Measurements from ENCODE around the gene PTGDR. TPM values are rescaled to one million over a fixed set of nuclear protein-coding genes. Genes with fewer than 3 reads are reported as not detected.

The PTGDR gene
- total RNA-seq, 1 donor from 2014 or later, result not detected

DNA sequence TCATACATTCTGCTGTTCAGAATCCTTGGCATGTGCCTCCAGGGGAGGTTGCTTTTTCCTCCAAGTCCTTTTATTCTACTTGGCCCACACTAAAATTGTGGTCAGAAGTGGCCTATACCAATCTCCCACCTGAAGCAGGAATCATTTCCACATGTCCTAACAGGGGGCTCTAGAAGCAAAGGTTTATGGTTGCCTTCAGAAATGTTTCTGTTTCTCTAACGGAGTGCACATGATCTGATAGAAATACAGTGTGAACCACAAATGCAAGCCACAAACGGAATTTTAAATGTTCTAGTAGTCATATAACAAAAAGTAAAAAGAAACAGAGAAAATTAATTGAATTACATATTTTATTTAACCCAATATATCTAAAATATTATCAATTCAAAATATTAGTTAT is 50.6 kb downstream of the PTGDR start:
- intact Hi-C loops (cut with micrococcal nuclease), result loop anchor here (1.0 to 10.0 kb wide), 4 partner anchors 9 to 877 kb away; partner anchors contain the start of gene ERO1A
- DNase-seq (ENCODE audit: low spot score), result no peak
- H3K27ac Mint-ChIP-seq, result peak overlapping the region; percentile 85
- H3K27me3 Mint-ChIP-seq (ENCODE audit: insufficient read depth), result peaks cover 1% of the 10 kb centered on the region
- H3K4me3 Mint-ChIP-seq, result peak overlapping the region; percentile 98
- H3K4me1 Mint-ChIP-seq (ENCODE audit: low read depth), result peaks cover 69% of the 10 kb centered on the region
- H3K9me3 Mint-ChIP-seq, result peaks cover 17% of the 10 kb centered on the region
- H3K36me3 Mint-ChIP-seq (ENCODE audit: low read depth), result peaks cover 79% of the 10 kb centered on the region

DNA sequence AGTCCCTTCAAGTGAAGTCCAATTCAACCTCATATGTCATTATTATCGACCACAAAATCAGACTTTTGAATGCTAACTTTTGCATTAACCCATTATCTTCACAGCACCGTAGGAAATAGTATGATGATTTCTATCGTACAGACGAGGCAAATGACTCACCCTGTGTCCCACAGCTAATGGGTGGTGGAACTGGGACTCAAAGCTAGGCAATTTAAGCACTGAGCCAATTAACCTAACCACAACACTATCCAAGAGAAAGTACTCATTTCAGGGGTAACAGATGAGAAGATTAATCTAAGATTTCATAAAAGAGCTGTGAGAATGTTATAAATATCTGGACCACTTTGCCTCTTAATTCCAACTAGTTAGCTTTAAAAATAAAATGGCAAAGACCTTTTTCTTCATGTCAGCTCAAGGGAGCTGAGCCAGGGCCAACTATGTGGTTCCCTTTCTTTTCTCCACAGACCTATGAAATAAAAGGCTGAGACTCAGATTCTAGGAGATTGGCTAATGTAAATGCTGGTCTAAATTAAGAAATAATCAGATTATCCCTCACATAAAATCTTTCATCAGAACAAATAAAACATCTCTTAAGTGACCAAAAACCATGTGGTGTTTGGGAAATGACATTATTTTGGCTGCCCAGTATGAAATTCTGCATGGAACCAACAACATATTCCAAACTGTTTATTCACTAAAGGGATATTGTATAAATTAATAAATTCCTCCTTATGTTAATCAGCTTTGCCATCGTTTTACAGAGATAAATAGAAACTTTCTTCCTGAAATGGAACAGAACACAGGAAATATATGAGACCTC is 51.5 kb downstream of the PTGDR start:
- Mint-ChIP-seq H3K4me3 (peak overlapping the region; percentile 87), H3K27ac (peak overlapping the region; percentile 85), H3K36me3 (ENCODE audit: low read depth) (peaks cover 82% of the 10 kb centered on the region), H3K4me1 (ENCODE audit: low read depth) (peaks cover 69% of the 10 kb centered on the region), H3K27me3 (ENCODE audit: insufficient read depth) (peaks cover 1% of the 10 kb centered on the region), H3K9me3 (peaks cover 18% of the 10 kb centered on the region)
- DNase-seq (ENCODE audit: low spot score), result no peak
- intact Hi-C loops (cut with micrococcal nuclease), result loop anchor here (1.0 to 10.0 kb wide), 4 partner anchors 8 to 876 kb away; partner anchors contain the start of gene ERO1A

DNA sequence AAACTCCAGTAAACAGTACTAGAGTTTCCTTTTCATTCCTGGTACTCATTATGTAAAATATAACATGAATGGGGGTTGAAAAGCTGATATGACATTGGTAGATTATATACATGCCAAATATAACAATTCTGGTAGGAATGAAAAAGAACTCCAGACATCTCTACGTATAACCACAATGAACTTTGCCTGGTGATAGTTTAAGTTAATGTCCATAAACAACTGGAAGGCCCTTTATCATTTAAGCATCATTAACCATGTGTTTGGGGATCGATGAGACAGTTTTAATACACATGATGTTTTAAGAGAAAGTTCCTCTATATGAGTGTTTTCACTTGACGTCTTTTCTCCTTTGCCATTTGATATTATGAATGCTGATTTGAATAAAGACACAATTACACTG is 52.4 kb downstream of the PTGDR start:
- intact Hi-C loops (cut with micrococcal nuclease), result loop anchor here (5.0 to 10.0 kb wide), 4 partner anchors 375 to 1593 kb away; partner anchors contain the start of gene ERO1A
- Mint-ChIP-seq H3K36me3 (ENCODE audit: low read depth) (peaks cover 81% of the 10 kb centered on the region), H3K27me3 (ENCODE audit: insufficient read depth) (peaks cover 1% of the 10 kb centered on the region), H3K9me3 (peaks cover 18% of the 10 kb centered on the region), H3K4me1 (ENCODE audit: low read depth) (peaks cover 78% of the 10 kb centered on the region), H3K4me3 (peak overlapping the region; percentile 87), H3K27ac (peak overlapping the region; percentile 67)
- no peak for DNase-seq (ENCODE audit: low spot score)

DNA sequence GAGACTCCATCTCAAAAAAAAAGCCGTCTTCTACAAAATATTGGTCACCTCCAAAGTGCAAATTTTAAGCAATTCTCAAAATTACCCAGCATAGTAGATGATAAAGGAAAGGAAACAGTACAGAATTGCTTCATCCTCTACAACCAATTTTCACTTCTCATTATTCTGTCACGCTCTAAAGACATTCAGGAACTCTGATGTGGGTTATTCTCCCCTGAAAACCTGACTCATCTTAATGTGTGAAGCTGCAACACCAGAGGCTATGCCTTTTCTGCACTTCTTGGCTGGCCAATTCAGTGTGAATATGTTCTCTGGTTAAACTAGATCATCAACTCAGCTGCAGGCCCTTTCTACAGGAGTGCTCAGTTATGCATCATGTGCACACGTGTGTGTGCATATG is 57.6 kb downstream of the PTGDR start:
- H3K27me3 Mint-ChIP-seq (ENCODE audit: insufficient read depth), result no peaks in the 10 kb centered on the region
- peaks cover 18% of the 10 kb centered on the region for H3K9me3 Mint-ChIP-seq
- peak; percentile 52 for DNase-seq (ENCODE audit: low spot score)
- peak overlapping the region; percentile 77 for H3K4me3 Mint-ChIP-seq
- peaks cover 76% of the 10 kb centered on the region for H3K36me3 Mint-ChIP-seq (ENCODE audit: low read depth)
- peak overlapping the region; percentile 62 for H3K27ac Mint-ChIP-seq
- H3K4me1 Mint-ChIP-seq (ENCODE audit: low read depth), result peaks cover 90% of the 10 kb centered on the region
- intact Hi-C loops (cut with micrococcal nuclease), result loop anchor here (1.0 to 5.0 kb wide), 8 partner anchors 11 to 1588 kb away; partner anchors contain the start of gene PTGER2

DNA sequence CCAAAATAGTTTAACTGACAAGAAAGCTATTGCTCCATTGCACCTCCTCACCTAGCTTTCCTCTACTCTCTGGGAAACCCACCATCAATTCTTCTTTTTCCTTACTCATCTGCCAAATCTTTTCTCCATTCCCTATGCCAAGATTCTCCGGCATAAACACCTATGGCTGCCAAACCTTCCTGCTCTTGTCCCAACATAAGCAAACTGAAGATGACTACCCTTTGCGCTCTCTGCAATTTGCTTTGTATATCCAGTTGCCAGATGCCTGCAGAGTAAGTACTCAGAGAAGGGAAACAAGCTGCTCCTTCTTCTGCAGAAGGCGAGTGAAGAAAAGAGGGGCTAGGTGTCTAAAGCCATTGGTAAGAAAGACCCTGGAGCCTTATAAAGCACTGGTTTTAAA is 58.1 kb downstream of the PTGDR start:
- Mint-ChIP-seq H3K4me1 (ENCODE audit: low read depth) (peaks cover 90% of the 10 kb centered on the region), H3K27ac (peak overlapping the region; percentile 62), H3K36me3 (ENCODE audit: low read depth) (peaks cover 75% of the 10 kb centered on the region), H3K9me3 (peaks cover 18% of the 10 kb centered on the region), H3K4me3 (peak overlapping the region; percentile 77), H3K27me3 (ENCODE audit: insufficient read depth) (no peaks in the 10 kb centered on the region)
- intact Hi-C loops (cut with micrococcal nuclease), result loop anchor here (1.0 to 5.0 kb wide), 8 partner anchors 11 to 1588 kb away; partner anchors contain the start of gene PTGER2
- no peak for DNase-seq (ENCODE audit: low spot score)

Other genes with a start within 250 kb of the PTGDR start
- gene NID2, start 198.6 kb upstream of the PTGDR start, total RNA-seq, result 0.16 and 0.34 TPM in 2 replicates
- gene PTGER2, start 46.6 kb downstream of the PTGDR start, total RNA-seq, result 67.4 and 67.9 TPM in 2 replicates

Data from activated T-helper 1 cell treated with anti-CD3 and anti-CD28 coated beads, Interleukin-12 subunit alpha, Interleukin-12 subunit beta, Interleukin-2, Interleukin-4 antibody, amounts not matched to agents 30 ng/mL and 10 ng/mL and 1 ng/mL, durations not matched to agents 14 hours and 24 hours and 36 hours (primary cell).